Fibroblast of villous mesenchyme (primary cell): ENCODE measurements around the gene RAD51B. TPM values are rescaled to one million over a fixed set of nuclear protein-coding genes. Genes with fewer than 3 reads are reported as not detected.

ENCODE experiments used
- DNase-seq: peaks from one replicate; pipeline ENCODE4 v3.0.0-alpha.2; 2010; ENCODE audit warnings: low read depth
- H3K4me3 ChIP-seq: 2 replicates; pipeline ENCODE4 v1.5.1; 2011; ENCODE audit warnings: low read depth, mild to moderate bottlenecking, low read length
- total RNA-seq: library from RNA; depleted of rRNA; stranded (reverse); fragments of >200 nt; gene quantifications from 2 replicates; pipeline ENCODE4 v1.2.3, GENCODE V29; 2012
- TF ChIP-seq, protein P1 (sequence below): IDR thresholded peaks from 2 replicates; pipeline ENCODE4 v1.5.1; 2012; ENCODE audit warnings: low read depth, mild to moderate bottlenecking, low read length; ENCODE audit not compliant: insufficient read depth

Gene RAD51B
- total RNA-seq, 1 donor, result 22.0 TPM

DNA sequence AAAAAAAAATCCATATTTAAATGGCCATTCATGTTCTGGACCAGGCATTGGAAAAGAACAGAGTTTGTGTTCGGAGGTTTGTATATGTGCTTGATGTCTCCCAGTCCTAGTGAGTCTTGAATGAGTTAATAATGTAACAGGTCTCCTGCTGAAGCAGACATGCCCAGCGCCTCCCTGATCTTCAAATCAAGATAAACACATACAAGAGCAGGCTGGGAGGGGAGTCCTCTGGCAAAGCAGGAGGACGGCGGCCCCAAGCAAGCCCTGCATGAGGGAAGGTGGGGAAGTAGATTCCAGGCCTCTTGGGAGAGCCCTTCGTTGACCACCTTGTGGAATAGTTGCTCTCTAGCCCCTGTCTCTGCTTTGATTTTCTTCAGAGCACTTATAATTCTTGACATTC, 817.0 kb downstream of the RAD51B start:
- TF ChIP-seq, protein P1, sequence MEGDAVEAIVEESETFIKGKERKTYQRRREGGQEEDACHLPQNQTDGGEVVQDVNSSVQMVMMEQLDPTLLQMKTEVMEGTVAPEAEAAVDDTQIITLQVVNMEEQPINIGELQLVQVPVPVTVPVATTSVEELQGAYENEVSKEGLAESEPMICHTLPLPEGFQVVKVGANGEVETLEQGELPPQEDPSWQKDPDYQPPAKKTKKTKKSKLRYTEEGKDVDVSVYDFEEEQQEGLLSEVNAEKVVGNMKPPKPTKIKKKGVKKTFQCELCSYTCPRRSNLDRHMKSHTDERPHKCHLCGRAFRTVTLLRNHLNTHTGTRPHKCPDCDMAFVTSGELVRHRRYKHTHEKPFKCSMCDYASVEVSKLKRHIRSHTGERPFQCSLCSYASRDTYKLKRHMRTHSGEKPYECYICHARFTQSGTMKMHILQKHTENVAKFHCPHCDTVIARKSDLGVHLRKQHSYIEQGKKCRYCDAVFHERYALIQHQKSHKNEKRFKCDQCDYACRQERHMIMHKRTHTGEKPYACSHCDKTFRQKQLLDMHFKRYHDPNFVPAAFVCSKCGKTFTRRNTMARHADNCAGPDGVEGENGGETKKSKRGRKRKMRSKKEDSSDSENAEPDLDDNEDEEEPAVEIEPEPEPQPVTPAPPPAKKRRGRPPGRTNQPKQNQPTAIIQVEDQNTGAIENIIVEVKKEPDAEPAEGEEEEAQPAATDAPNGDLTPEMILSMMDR, result no peak
- no peak overlapping the region for H3K4me3 ChIP-seq
- DNase-seq, result no peak

DNA sequence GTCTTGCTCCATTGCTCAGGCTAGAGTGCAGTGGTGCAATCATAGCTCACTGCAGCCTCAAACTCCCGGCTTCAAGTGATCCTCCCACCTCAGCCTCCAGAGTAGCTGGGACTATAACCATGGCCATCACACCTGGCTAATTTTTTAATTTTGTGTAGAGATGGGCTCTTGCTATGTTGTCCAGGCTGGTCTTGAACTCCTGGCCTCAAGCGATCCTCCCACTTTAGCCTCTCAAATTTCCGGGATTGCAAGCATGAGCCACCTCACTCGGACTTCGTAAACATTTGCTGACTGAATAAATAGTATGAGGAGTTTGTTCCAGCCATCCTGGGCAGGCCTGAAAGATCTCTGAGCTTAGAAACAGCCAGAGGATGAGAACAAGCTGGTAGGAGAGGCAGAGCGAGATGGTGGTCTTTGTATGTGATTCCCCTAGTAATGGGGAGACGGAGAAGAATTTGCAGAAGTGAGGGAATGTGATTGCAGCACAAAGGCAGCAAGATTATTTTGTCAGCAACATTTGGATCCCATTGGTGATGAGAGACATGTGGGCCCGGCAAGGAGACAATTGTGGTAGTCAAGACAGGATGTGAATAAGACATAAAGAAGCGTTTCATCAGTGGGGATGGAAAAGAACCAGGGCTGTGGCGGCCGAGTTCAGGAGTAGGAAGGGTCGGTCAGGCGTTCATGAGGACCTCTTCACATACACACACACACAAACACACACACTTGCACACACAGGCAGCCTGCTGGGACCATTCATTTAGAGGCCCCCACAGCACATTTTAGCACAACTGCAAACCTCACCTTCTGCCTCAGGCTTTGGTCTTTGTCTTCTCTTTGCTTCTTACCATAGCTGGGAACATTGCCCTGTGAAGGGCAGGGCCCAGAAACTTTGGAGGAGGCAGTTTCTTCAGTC, 817.8 kb downstream of the RAD51B start:
- peak; percentile 63 for DNase-seq
- TF ChIP-seq, protein P1, result no peak
- no peak overlapping the region for H3K4me3 ChIP-seq

- DNase-seq, result no peak
- TF ChIP-seq, protein P1, result no peak
- H3K4me3 ChIP-seq, result no peak overlapping the region
Observed at GRCh38 chr14:68638141-68638999, 818.8 kb downstream of the RAD51B start.

DNA sequence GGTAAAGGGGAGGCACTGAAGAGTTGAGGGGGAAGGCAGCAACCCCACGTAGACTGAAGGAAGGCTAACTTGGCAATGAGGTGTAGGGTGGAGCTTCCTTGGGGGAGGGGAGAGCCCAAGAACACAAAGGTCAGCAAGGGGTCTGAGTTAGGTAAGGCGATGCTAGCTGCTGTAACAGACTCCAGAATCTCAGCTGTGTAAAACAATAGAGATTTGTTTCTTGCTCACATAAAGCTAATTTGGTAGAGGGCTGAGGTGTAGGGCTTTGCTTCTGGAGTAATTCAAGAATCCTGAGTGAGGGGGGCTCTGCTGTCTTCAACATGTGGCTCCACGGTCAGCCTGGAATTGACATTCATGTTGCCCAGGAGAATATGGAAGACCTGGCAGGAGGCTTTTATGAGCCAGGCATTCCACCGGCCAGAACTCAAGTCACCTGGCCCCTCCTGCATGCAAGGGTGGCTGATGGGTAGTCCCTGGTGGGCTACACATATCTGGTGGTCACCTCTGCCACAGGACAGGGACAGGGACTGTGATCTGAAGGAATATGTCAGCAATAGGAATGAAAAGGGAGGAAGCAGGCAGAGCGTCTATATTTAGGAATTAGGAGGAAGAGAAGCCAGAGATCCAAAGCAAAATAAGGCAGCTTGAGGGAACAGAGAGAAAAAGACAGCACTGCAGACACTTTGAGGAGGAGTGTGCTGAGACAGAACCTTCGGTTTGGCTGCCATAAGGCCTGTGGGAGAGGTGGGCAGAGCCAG, 819.6 kb downstream of the RAD51B start:
- no peak overlapping the region for H3K4me3 ChIP-seq
- TF ChIP-seq, protein P1, result no peak
- no peak for DNase-seq

DNA sequence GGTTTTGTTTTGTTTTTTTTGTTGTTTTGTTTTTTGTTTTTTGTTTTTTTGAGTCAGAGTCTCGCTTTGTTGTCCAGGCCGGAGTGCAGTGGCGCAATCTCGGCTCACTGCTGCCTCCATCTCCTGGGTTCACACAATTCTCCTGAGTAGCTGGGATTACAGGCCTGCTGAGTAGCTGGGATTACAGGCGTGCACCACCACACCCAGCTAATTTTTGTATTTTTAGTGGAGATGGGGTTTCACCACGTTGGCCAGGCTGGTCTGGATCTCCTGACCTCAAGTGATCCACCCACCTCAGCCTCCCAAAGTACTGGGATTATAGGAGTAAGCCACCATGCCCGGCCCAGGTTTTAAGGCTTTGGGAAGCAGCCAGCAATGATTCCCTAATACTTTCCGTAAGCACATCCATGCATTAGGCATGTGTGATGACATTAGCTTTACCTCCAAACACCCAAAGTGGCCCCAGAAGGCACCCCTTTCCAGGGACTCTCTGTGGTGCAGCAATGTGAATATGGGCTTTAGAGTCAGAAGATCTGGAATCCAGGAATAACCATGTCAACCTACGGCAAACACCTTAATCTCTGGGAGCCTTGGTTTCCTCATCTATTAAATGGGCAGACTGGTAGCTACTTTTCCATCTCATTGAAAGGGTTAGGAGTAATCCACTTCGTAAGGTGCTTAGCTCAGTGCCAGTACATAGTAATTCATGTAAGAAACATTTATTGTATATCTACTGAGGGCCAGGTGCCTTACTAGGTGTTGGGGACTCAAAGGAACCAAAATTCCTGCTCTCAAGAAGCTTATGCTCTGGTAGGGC, 820.4 kb downstream of the RAD51B start:
- TF ChIP-seq, protein P1, result no peak
- DNase-seq, result no peak
- H3K4me3 ChIP-seq, result no peak overlapping the region

DNA sequence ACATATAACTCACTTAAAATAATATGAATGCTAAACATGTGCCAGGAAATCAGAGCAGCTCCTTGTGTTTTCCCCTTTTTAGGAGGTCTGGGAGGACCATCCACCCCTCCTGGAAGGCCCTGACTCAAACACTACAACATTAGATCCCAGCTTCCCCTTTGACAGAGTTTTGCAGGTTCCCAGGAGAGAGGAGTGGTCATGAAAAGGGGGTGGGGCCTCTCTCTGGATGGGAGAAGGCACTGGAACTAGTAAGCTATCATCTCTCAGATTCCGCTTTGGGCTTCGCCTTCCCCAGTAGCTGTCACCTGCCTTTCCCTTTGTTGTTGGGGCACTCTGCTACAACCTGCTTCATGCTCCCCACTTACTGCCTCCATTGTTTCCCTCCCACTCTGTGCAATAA, 824.1 kb downstream of the RAD51B start:
- no peak for DNase-seq
- no peak overlapping the region for H3K4me3 ChIP-seq
- TF ChIP-seq, protein P1, result no peak
